CD4-positive, alpha-beta memory T cell (primary cell): ENCODE data around the gene CKAP4. TPM values are rescaled to one million over a fixed set of nuclear protein-coding genes. Genes with fewer than 3 reads are reported as not detected.

Experiments used
- CTCF ChIA-PET: fragments of 350-600 bp; sonication (Branson Sonifier 250); formaldehyde crosslinking; loops from one replicate; lab custom pipeline; 2021; ENCODE audit warnings: inconsistent platforms; ENCODE audit not compliant: partially characterized antibody; lab: Charles Lee
- POLR2A ChIA-PET: fragments of 350-600 bp; sonication (Branson Sonifier 250); formaldehyde crosslinking; loops from one replicate; lab custom pipeline; 2021; ENCODE audit not compliant: partially characterized antibody; lab: Charles Lee
- DNase-seq, 5 donors: peaks; one replicate each; pipeline versions ENCODE4 v3.0.0 to v3.0.0-alpha.2; 2020 to 2022; ENCODE audit warnings: mixed read lengths in 1 of 5
- H3K27ac ChIP-seq: one replicate; pipeline ENCODE4 v1.7.0; 2013; ENCODE audit warnings: low read depth, low read length
- H3K27me3 ChIP-seq: 2 replicates; pipeline ENCODE4 v1.7.0; 2013; ENCODE audit warnings: mild to moderate bottlenecking, low read length, moderate library complexity; ENCODE audit not compliant: insufficient read depth
- H3K36me3 ChIP-seq: 2 replicates; pipeline ENCODE4 v1.7.0; 2013; ENCODE audit warnings: mild to moderate bottlenecking, low read length, moderate library complexity; ENCODE audit not compliant: insufficient read depth
- H3K4me1 ChIP-seq: 2 replicates; pipeline ENCODE4 v1.7.0; 2013; ENCODE audit warnings: mild to moderate bottlenecking, low read length, moderate library complexity; ENCODE audit not compliant: insufficient read depth
- H3K4me3 ChIP-seq, 2 donors: one replicate each; pipeline ENCODE4 v1.7.0; 2013; ENCODE audit warnings: low read length in 2 of 2, mild to moderate bottlenecking in 1 of 2
- H3K9me3 ChIP-seq, 2 donors: one replicate each; pipeline ENCODE4 v1.7.0; 2013; ENCODE audit warnings: low read length in 2 of 2, control low read depth in 1 of 2; ENCODE audit not compliant: control insufficient read depth in 1 of 2
- H3K27ac Mint-ChIP-seq, 7 donors: one replicate each; pipeline ENCODE4 v1.8.0; 2020 to 2021; ENCODE audit warnings: mixed read lengths in 7 of 7, mild to moderate bottlenecking in 6 of 7, inconsistent platforms in 3 of 7, moderate library complexity in 3 of 7
- H3K27me3 Mint-ChIP-seq, 2 donors: one replicate each; pipeline ENCODE4 v1.8.0; 2020 to 2021; ENCODE audit warnings: mixed read lengths in 2 of 2
- H3K36me3 Mint-ChIP-seq, 2 donors: one replicate each; pipeline ENCODE4 v1.8.0; 2020 to 2021; ENCODE audit warnings: mixed read lengths in 2 of 2, inconsistent platforms in 1 of 2, mild to moderate bottlenecking in 1 of 2
- H3K4me1 Mint-ChIP-seq, 4 donors: one replicate each; pipeline ENCODE4 v1.8.0; 2020 to 2021; ENCODE audit warnings: mixed read lengths in 4 of 4, mild to moderate bottlenecking in 1 of 4
- H3K4me3 Mint-ChIP-seq, 8 donors: one replicate each; pipeline ENCODE4 v1.8.0; 2020 to 2021; ENCODE audit warnings: mixed read lengths in 8 of 8, mild to moderate bottlenecking in 7 of 8, moderate library complexity in 6 of 8, inconsistent platforms in 3 of 8
- H3K9me3 Mint-ChIP-seq, 8 donors: one replicate each; pipeline ENCODE4 v1.8.0; 2020 to 2021; ENCODE audit warnings: mixed read lengths in 8 of 8, mild to moderate bottlenecking in 5 of 8, inconsistent platforms in 3 of 8, moderate library complexity in 1 of 8
- intact Hi-C: fragments of 100-400 bp; cut with micrococcal nuclease; formaldehyde crosslinking; loops from one replicate; pipeline ENCODE4 v1.15.1; 2023
- polyA plus RNA-seq, 2 donors: library from polyadenylated mRNA; unstranded; fragments of 300-500 nt; fragmentation: Illumina TruSeq; gene quantifications; one replicate each; pipeline ENCODE4 v1.2.3, GENCODE V29; 2021
- total RNA-seq, 2 experiments: library from RNA; stranded (reverse); gene quantifications; one replicate each; pipeline ENCODE4 v1.2.3, GENCODE V29; 2021

Gene CKAP4
- total and polyA plus RNA-seq, 4 experiments from 2014 or later = 5.1 to 13.0 (median 10.4) TPM

GRCh38 chr12:106267535-106267934, 19.7 kb upstream of the CKAP4 start:
- peak in 2 of 5 donors; percentile 27 to 53 for DNase-seq
- POLR2A ChIA-PET = interaction anchor here (4.7 kb wide), 1 partner anchor 35 kb away, joined by 29 read pairs; the partner anchor contains the start of gene TCP11L2
- H3K4me3 ChIP-seq = no peak overlapping the region
- no peaks in the 10 kb centered on the region for H3K27me3 ChIP-seq
- H3K36me3 ChIP-seq = no peaks in the 10 kb centered on the region
- H3K4me3 Mint-ChIP-seq = peak overlapping the region in 2 of 8 donors; percentile 18 to 53
- CTCF ChIA-PET = no interaction called here
- H3K4me1 Mint-ChIP-seq = peaks cover 10 to 18% (median 14%) of the 10 kb centered on the region in 4 donors
- H3K9me3 ChIP-seq = no peaks in the 10 kb centered on the region
- no peaks in the 10 kb centered on the region for H3K27me3 Mint-ChIP-seq
- intact Hi-C loops = no loop called here
- no peaks in the 10 kb centered on the region for H3K9me3 Mint-ChIP-seq
- no peaks in the 10 kb centered on the region for H3K36me3 Mint-ChIP-seq
- H3K27ac ChIP-seq = no peak overlapping the region
- H3K27ac Mint-ChIP-seq = peak overlapping the region in 2 of 7 donors; percentile 66 to 74
- peaks cover 13% of the 10 kb centered on the region for H3K4me1 ChIP-seq

- Histone ChIP-seq H3K27ac (no peak overlapping the region), H3K36me3 (no peaks in the 10 kb centered on the region), H3K4me3 (no peak overlapping the region), H3K4me1 (peaks cover 13% of the 10 kb centered on the region), H3K9me3 (no peaks in the 10 kb centered on the region), H3K27me3 (no peaks in the 10 kb centered on the region)
- H3K36me3 Mint-ChIP-seq = no peaks in the 10 kb centered on the region
- DNase-seq = no peak
- H3K9me3 Mint-ChIP-seq = no peaks in the 10 kb centered on the region
- H3K27ac Mint-ChIP-seq = no peak overlapping the region
- H3K4me1 Mint-ChIP-seq = peaks cover 10 to 18% (median 14%) of the 10 kb centered on the region in 4 donors
- no peak overlapping the region for H3K4me3 Mint-ChIP-seq
- intact Hi-C loops = no loop called here
- H3K27me3 Mint-ChIP-seq = no peaks in the 10 kb centered on the region
- ChIA-PET CTCF (interaction anchor here (1.1 to 1.5 kb wide), 3 partner anchors 18 to 41 kb away, joined by 3 to 4 read pairs (median 3); no protein-coding TSS in a partner anchor), POLR2A (no interaction called here)
These were observed 17.3 kb upstream of the CKAP4 start for GRCh38 chr12:106265116-106265515.

- Histone ChIP-seq H3K27me3 (no peaks in the 10 kb centered on the region), H3K27ac (no peak overlapping the region), H3K4me3 (no peak overlapping the region), H3K9me3 (no peaks in the 10 kb centered on the region), H3K4me1 (no peaks in the 10 kb centered on the region), H3K36me3 (no peaks in the 10 kb centered on the region)
- DNase-seq = no peak
- CTCF ChIA-PET = interaction anchor here (1.0 to 2.1 kb wide), 3 partner anchors 23 to 35 kb away, joined by 3 to 12 read pairs (median 4); no protein-coding TSS in a partner anchor
- no peaks in the 10 kb centered on the region for H3K9me3 Mint-ChIP-seq
- POLR2A ChIA-PET = interaction anchor here (1.2 kb wide), 1 partner anchor 11 kb away, joined by 3 read pairs; the partner anchor contains the start of gene CKAP4
- H3K27ac Mint-ChIP-seq = no peak overlapping the region
- no peaks in the 10 kb centered on the region for H3K4me1 Mint-ChIP-seq
- no peaks in the 10 kb centered on the region for H3K36me3 Mint-ChIP-seq
- H3K27me3 Mint-ChIP-seq = no peaks in the 10 kb centered on the region
- intact Hi-C loops = no loop called here
- H3K4me3 Mint-ChIP-seq = no peak overlapping the region
These were observed 11.1 kb upstream of the CKAP4 start for GRCh38 chr12:106258935-106259334.

- Histone ChIP-seq H3K9me3 (no peaks in the 10 kb centered on the region), H3K4me3 (no peak overlapping the region), H3K27me3 (no peaks in the 10 kb centered on the region), H3K36me3 (no peaks in the 10 kb centered on the region), H3K27ac (no peak overlapping the region), H3K4me1 (no peaks in the 10 kb centered on the region)
- H3K27ac Mint-ChIP-seq = no peak overlapping the region
- no peaks in the 10 kb centered on the region for H3K36me3 Mint-ChIP-seq
- ChIA-PET CTCF (interaction anchor here (2.1 kb wide), 1 partner anchor 31 kb away, joined by 12 read pairs; no protein-coding TSS in a partner anchor), POLR2A (interaction anchor here (1.2 kb wide), 1 partner anchor 10 kb away, joined by 3 read pairs; the partner anchor contains the start of gene CKAP4)
- DNase-seq = no peak
- H3K27me3 Mint-ChIP-seq = no peaks in the 10 kb centered on the region
- no peaks in the 10 kb centered on the region for H3K9me3 Mint-ChIP-seq
- H3K4me3 Mint-ChIP-seq = no peak overlapping the region
- intact Hi-C loops = no loop called here
- no peaks in the 10 kb centered on the region for H3K4me1 Mint-ChIP-seq
These were observed 10.4 kb upstream of the CKAP4 start for GRCh38 chr12:106258226-106258625.

GRCh38 chr12:106256524-106256923, 8.7 kb upstream of the CKAP4 start:
- Mint-ChIP-seq H3K27me3 (no peaks in the 10 kb centered on the region), H3K9me3 (no peaks in the 10 kb centered on the region), H3K27ac (no peak overlapping the region), H3K4me3 (no peak overlapping the region), H3K4me1 (no peaks in the 10 kb centered on the region), H3K36me3 (no peaks in the 10 kb centered on the region)
- H3K4me3 ChIP-seq = no peak overlapping the region
- no peaks in the 10 kb centered on the region for H3K27me3 ChIP-seq
- H3K9me3 ChIP-seq = no peaks in the 10 kb centered on the region
- no peaks in the 10 kb centered on the region for H3K36me3 ChIP-seq
- H3K27ac ChIP-seq = no peak overlapping the region
- intact Hi-C loops = no loop called here
- CTCF ChIA-PET = interaction anchor here (0.5 to 3.3 kb wide), 4 partner anchors 18 to 101 kb away, joined by 3 to 9 read pairs (median 6); no protein-coding TSS in a partner anchor
- POLR2A ChIA-PET = interaction anchor here (14.5 kb wide), 1 partner anchor 47 kb away, joined by 223 read pairs; the partner anchor contains the start of gene TCP11L2
- no peaks in the 10 kb centered on the region for H3K4me1 ChIP-seq
- DNase-seq = no peak

GRCh38 chr12:106255952-106256351, 8.1 kb upstream of the CKAP4 start:
- no peak overlapping the region for H3K27ac Mint-ChIP-seq
- Histone ChIP-seq H3K4me3 (no peak overlapping the region), H3K9me3 (no peaks in the 10 kb centered on the region), H3K27ac (no peak overlapping the region), H3K27me3 (no peaks in the 10 kb centered on the region), H3K36me3 (no peaks in the 10 kb centered on the region), H3K4me1 (no peaks in the 10 kb centered on the region)
- no peak for DNase-seq
- CTCF ChIA-PET = interaction anchor here (1.1 to 3.3 kb wide), 3 partner anchors 29 to 101 kb away, joined by 3 to 9 read pairs (median 9); no protein-coding TSS in a partner anchor
- no peak overlapping the region for H3K4me3 Mint-ChIP-seq
- intact Hi-C loops = no loop called here
- no peaks in the 10 kb centered on the region for H3K27me3 Mint-ChIP-seq
- no peaks in the 10 kb centered on the region for H3K36me3 Mint-ChIP-seq
- H3K4me1 Mint-ChIP-seq = no peaks in the 10 kb centered on the region
- no peaks in the 10 kb centered on the region for H3K9me3 Mint-ChIP-seq
- POLR2A ChIA-PET = interaction anchor here (14.5 kb wide), 1 partner anchor 48 kb away, joined by 223 read pairs; the partner anchor contains the start of gene TCP11L2

GRCh38 chr12:106255493-106255892, 7.7 kb upstream of the CKAP4 start:
- no peaks in the 10 kb centered on the region for H3K27me3 ChIP-seq
- intact Hi-C loops = no loop called here
- ChIA-PET POLR2A (interaction anchor here (14.5 kb wide), 1 partner anchor 48 kb away, joined by 223 read pairs; the partner anchor contains the start of gene TCP11L2), CTCF (interaction anchor here (1.1 to 3.3 kb wide), 3 partner anchors 28 to 102 kb away, joined by 3 to 9 read pairs (median 9); no protein-coding TSS in a partner anchor)
- Mint-ChIP-seq H3K27me3 (no peaks in the 10 kb centered on the region), H3K36me3 (no peaks in the 10 kb centered on the region), H3K4me3 (no peak overlapping the region), H3K4me1 (no peaks in the 10 kb centered on the region), H3K27ac (no peak overlapping the region), H3K9me3 (no peaks in the 10 kb centered on the region)
- H3K4me1 ChIP-seq = no peaks in the 10 kb centered on the region
- H3K9me3 ChIP-seq = no peaks in the 10 kb centered on the region
- no peak overlapping the region for H3K4me3 ChIP-seq
- no peaks in the 10 kb centered on the region for H3K36me3 ChIP-seq
- H3K27ac ChIP-seq = no peak overlapping the region
- DNase-seq = no peak
